Activated CD4-positive, alpha-beta T cell treated with anti-CD3 and anti-CD28 coated beads for 24 hours (primary cell): Measurements from ENCODE around the gene CHRNB1.

Experiments
- DNase-seq, 2 donors: peaks; one replicate each; pipeline ENCODE4 v3.0.0-alpha.2; 2020; ENCODE audit warnings: low read depth in 2 of 2

Gene CHRNB1

DNA sequence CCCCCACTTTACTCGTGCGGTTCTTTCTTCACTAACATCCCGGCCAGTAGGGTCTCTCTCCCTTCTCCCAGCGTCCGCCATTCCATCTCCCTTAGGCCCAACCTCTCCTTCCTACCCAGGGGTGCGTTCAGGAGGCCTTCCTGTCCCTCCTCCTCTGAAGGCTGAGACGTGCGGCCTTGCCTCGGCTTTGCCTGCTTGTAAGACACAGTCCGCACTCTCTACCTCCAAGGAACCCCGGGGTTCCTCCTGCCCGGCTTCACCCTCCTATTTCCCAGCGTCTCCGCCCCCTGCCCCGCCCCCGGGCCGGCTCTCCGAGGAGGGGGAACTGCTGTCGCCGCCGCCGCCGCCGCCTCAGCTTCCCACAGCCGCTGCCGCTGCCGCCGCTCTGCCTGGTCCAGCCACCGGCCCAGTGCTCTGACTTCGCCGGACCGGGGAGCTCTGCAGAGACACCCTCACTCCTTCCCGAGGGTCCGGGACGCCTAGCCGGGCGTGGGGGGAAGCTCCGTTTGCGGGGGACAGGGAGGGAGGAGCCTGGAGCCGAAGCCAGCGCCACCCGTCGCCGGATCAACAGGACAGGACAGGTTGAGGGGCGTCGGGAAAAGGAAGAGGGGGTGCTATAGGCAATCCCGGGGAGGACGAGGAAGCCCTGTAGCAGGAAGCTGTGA lies 6.8 kb upstream of the CHRNB1 start:
- DNase-seq: peak; percentile 45 to 63

- DNase-seq: no peak
Observed at GRCh38 chr17:7438656-7439460, 6.0 kb upstream of the CHRNB1 start.

DNA sequence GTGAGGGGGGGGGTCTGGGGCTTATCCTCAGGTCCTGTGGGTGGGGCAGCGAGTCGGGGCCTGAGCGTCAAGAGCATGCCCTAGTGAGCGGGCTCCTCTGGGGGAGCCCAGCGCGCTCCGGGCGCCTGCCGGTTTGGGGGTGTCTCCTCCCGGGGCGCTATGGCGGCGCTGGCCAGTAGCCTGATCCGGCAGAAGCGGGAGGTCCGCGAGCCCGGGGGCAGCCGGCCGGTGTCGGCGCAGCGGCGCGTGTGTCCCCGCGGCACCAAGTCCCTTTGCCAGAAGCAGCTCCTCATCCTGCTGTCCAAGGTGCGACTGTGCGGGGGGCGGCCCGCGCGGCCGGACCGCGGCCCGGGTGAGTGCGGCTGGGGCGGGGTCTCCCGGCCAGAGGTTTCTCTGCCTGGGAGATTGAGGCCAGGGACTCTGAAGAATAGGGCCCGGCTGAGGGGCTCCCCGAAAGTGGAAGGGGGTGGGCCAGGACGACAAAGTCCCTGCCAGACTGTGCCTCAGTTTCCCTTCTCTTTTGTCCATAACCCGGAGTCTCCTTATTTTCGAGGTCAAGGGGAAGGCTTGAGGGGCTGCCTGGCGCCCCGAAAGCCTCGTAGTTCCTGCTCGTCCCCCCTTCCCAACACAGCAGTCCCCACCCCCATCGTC lies 5.3 kb upstream of the CHRNB1 start, which contains the start of gene FGF11:
FGF11 (plus strand) TSS at position 51 of the 651 bp plus-strand sequence; CDS start at position 160, 109 bp downstream.
- DNase-seq: no peak

DNA sequence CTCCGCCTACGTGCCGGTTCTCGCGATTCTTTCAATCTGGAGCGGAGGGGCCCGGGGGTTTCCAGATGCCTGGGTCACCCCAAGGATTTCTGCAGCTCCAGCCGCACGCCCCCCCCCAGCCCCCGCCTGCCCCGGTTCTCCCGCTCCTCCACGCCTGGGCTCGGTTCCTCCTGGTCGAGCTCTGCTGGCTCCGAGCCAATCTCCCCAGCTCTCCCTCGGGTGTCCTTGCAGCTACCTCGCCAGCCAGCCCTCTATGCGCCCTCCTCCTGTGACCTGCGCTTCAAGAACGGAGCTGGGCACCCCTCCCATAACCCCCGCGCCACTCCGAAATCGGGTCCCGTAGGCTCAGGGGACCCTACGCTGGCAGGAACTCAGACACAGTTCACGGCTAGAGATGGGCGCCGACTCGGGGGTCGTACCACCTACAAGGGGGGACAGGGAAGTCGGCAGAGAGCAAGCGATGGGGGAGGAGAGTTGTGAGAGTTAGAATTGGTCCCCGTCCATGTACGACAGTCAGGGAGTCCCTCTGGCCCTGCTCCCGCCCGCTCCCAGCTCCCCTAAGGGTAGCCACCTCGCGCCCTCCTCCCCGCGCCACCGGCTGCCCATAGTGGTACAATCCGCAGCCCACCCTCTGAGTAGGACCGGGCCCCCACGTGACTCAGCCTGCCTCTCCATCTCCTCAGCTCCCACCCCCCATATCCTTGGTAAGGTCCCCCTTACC lies 4.6 kb upstream of the CHRNB1 start:
- peak in 1 of 2 donors; percentile 48 for DNase-seq

DNA sequence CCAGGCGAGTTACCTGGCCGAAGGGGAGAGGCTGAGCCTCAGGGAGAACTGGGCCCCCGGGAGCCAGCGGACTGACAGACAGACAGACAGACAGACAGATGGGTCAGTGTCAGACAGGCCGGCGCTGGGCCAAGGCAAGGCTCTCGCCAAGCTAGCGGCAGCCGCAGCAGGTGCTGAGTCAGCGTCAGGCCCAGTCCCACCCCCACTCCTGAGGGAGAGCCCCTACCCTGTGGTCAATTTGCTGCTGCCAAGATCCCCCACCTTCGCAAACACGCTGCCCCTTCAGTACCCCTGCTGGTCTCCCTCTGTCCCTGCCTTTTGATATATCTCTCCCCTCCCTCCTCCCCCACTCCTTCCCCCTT lies 4.0 kb upstream of the CHRNB1 start:
- no peak for DNase-seq

DNA sequence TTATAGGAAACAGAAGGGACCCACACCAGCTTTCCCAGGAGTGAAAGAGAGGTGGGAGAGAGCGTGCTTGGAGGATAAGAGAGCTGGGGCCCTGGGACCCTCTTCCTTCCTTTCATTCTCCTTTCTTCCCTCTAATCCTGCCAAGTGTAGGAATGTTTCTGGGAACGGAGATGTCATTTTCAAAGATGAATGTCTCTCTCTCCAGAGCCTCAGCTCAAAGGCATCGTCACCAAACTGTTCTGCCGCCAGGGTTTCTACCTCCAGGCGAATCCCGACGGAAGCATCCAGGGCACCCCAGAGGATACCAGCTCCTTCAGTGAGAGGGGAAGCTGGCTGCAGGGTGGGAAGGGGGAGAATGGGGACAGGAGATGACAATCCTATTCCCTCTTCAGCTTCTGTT lies 3.6 kb upstream of the CHRNB1 start:
- no peak for DNase-seq

DNA sequence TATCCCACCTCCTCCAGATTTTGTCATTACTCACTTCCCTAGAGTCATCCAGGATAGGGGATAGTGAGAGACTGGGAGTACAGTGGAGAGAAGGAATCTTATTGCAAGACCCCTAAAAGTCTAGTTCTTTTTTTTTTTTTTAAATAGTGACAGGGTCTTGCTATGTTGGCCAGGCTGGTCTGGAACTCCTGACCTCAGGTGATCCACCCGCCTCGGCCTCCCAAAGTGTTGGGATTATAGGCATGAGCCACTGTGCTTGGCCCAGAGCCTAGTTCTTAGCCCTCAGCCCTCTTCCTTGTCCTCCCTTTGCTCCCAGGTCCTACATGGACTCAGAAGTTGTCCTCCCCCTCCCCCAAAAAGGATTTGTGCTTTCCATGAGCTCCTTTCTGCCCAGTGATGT lies 2.7 kb upstream of the CHRNB1 start:
- no peak for DNase-seq

- DNase-seq: no peak
Observed at GRCh38 chr17:7443499-7444485, 1.1 kb upstream of the CHRNB1 start.

DNA sequence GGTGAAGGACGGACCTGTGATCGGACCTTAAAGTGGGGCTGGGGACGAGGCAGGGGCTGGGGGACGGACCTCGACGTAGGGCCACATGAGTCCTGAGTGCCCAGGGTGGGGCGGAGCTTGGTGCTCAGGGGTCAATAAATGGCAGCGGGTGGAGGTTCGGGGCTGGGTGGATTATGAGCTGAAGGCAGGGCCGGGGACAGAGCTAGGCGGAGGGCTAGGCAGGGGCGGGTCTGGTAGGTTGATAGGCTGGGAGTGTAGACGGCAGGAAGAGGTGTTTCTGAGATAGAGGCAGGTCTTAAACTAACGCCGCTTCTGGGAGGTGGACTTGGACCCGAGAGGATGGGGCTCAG lies 733 bp downstream of the CHRNB1 start:
- no peak for DNase-seq

DNA sequence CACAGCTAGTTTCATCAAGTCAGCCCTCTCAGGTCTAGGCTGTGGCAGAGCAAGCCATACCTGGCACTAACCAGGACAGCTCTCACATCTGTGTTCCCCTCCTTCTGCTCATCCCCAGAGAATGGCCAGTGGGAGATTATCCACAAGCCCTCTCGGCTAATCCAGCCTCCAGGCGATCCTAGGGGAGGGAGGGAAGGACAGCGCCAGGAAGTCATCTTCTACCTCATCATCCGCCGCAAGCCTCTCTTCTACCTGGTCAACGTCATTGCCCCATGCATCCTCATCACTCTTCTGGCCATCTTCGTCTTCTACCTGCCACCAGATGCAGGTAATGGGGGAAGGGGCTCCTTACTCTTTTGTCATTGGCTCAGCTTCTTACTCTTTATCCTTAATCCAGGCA lies 3.6 kb downstream of the CHRNB1 start:
- DNase-seq: no peak

DNA sequence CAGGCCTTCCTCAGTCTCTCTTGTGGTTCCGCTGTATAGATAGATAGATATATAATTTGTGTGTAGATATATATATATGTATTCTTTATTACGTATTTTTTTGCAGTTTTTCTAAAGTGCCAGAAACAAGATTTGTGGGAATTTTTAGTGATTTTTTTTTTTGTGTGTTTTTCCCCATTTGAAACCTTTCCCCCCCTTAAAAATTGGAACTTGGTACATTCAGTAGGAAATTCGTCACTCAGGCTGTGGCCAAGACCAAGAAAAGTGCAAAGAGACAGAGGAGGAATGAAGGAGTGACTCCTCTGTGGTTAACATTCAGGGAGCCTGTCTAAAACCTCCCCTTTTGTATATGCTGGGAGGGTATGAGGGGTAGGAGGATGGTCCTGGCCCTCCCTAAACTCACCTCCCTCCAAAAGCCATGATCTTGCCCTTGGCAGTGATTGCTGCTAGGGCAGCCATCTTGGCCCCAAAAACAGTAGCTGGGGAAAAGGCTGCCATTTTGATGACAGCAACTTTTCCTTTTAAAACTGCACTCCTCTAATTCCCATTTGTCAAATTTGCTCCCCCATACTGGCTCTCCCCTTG lies 15.2 kb downstream of the CHRNB1 start:
- DNase-seq: no peak

DNA sequence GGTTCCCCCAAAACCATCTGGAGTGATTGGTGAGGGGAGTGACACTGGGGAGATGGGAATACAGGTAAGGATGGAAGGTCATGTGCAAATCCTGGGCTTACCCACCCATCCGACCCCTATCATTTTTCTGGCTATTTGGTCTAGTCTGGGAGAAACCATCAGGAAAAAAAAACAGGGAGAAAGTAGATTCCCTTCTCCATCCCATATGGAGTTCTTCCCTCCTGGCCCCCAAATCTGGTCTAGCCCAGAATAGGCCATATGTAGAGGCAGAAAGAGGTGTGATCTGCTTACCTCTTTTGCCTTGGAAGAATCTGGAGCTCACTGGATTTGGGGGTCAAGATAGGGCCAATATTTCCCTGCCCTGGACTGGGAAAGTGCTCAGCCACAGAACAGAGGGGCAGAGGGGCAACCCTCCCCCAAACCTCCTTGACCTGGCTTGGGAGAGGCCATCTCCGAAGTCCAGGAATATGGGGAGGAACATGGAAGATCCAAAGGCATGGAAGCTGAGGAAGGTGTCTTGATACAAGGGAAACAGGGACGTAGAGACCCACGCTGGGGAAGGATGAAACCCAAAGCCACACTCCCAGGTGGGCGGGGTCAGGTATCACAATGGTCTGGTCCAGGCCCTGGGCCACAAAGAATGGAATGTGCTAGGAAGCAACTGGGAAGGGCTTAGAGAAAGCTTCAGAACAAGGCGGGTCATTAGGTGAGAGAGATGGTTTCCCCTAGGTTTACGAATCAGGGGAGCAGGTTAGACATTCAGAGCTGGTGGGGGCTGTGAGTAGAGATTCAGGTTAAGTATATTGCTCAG lies 16.2 kb downstream of the CHRNB1 start:
- no peak for DNase-seq

GRCh38 chr17:7462474-7463371 lies 17.9 kb downstream of the CHRNB1 start:
- DNase-seq: no peak

GRCh38 chr17:7463372-7463846 lies 18.5 kb downstream of the CHRNB1 start:
- DNase-seq: no peak

GRCh38 chr17:7464081-7464480 lies 19.2 kb downstream of the CHRNB1 start:
- DNase-seq: no peak

DNA sequence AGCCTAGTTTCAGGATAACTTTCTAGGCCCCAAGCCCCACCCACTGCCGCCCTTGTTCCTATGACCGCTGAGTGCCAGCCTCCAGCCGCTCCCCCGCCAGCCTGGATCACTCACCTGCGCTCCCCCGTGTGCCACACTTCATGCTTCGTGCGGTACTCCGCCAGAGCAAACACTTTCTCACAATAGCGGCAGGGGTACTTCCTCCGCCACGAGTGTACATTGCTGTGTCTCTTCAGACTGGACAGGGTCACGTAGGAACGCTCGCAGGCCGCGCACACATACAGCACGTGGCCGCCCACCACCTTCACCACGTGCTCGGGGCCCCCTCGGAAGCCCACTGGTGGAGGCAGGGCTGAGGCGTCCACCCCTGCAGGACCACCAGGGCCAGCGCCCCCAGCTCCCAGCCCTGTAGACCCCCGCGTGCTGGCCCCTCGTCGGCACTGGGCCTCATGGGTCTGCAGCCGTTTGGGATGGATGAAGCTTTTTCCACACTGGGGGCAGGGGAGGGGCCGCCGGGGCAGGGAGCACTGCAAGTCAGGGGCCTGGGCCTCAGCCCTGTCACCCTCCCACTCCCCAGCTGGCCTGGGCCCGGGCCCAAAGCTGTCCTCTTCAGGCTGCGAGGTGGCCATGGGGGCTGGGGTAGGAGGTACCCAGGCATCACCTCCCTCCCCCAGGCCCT lies 20.9 kb downstream of the CHRNB1 start:
- DNase-seq: no peak

GRCh38 chr17:7466318-7466638 lies 21.4 kb downstream of the CHRNB1 start:
- DNase-seq: no peak

- no peak for DNase-seq
Observed at GRCh38 chr17:7466639-7467341, 21.9 kb downstream of the CHRNB1 start.
